ENCODE measurements around the gene MS4A18.

- TF ChIP-seq POLR2A (IDR thresholded peaks at IDR 0.05; ENCODE audit: low read depth, low read length) (no peak), POLR2AphosphoS5 (IDR thresholded peaks at IDR 0.05; ENCODE audit: insufficient read depth, low read depth, low read length) (no peak), EZH2 (IDR thresholded peaks at IDR 0.05; ENCODE audit: borderline replicate concordance, low read depth, low read length, severe bottlenecking) (no peak), CTCF (IDR thresholded peaks at IDR 0.05; ENCODE audit: extremely low read depth in 1 of 2, insufficient read depth in 1 of 2, low read depth in 1 of 2, low read length in 2 of 2) (no peak), GATA2 (IDR thresholded peaks at IDR 0.05; ENCODE audit: insufficient read depth, insufficient read length, low read depth, low read length) (no peak), JUN (IDR thresholded peaks at IDR 0.05; ENCODE audit: borderline replicate concordance, insufficient read depth, insufficient read length, low read depth) (no peak), MYC (IDR thresholded peaks at IDR 0.05; ENCODE audit: low read depth, low read length) (no peak), MAX (IDR thresholded peaks at IDR 0.05; ENCODE audit: insufficient read depth, insufficient read length) (no peak), FOS (IDR thresholded peaks at IDR 0.05; ENCODE audit: borderline replicate concordance, insufficient read depth, low read length) (no peak)
These were observed 42.0 kb downstream of the MS4A18 start for GRCh38 chr11:60766547-60766946.

All from endothelial cell of umbilical vein (primary cell).